HepG2 (cell line): Measurements from ENCODE around the gene EIF4E1B. TPM values are rescaled to one million over a fixed set of nuclear protein-coding genes. Genes with fewer than 3 reads are reported as not detected.

Source experiments
- ATAC-seq: fragments of 200-7000 bp; cut with Tn5 transposase; 3 replicates; pipeline ENCODE4 v1.9.1; 2020; ENCODE audit warnings: mild to moderate bottlenecking, moderate library complexity
- BruUV-seq: library from RNA; stranded (reverse); fragments of 400-500 nt; replicated peaks from 2 replicates; lab custom pipeline; 2021; lab: Mats Ljungman, UMichigan
- CTCF ChIA-PET: fragments of 300-600 bp; formaldehyde crosslinking; extraction: SDS; loops from one replicate; lab custom pipeline; 2021; ENCODE audit warnings: low total read pairs, inconsistent platforms, low intra/inter-chr PET ratio; lab: Yijun Ruan, JAX
- POLR2A ChIA-PET: fragments of 350-600 bp; sonication (Branson Sonifier 250); formaldehyde crosslinking; loops from one replicate; lab custom pipeline; 2020; ENCODE audit warnings: antibody characterized with exemption, inconsistent platforms; lab: Yijun Ruan, JAX
- DNase-seq: peaks from one replicate; pipeline ENCODE4 v3.0.0-alpha.2; 2015; ENCODE audit warnings: low spot score
- FAIRE-seq: peaks from 3 replicates; lab custom pipeline; 2011; peaks lifted over from hg19 to GRCh38; lab: Jason Lieb, UNC
- H2AFZ ChIP-seq: one replicate; pipeline ENCODE4 v1.6.1; 2011; ENCODE audit warnings: low read length, inconsistent platforms
- H3K27ac ChIP-seq: fragments of 300-600 bp; 3 replicates; pipeline ENCODE4 v1.8.0; 2011; ENCODE audit warnings: mixed run types, mild to moderate bottlenecking, mixed read lengths, low read length, inconsistent platforms; ENCODE audit not compliant: insufficient read depth; ENCODE audit errors: extremely low read length
- H3K27me3 ChIP-seq, 2 experiments: fragments of 200-600 bp in 1 of 2; 2 replicates in 1 of 2; 3 replicates in 1 of 2; pipeline versions ENCODE4 v1.6.0 to v1.8.0; 2011; ENCODE audit warnings: low read length in 2 of 2, mild to moderate bottlenecking in 2 of 2, moderate library complexity in 2 of 2, inconsistent platforms in 1 of 2; ENCODE audit not compliant: insufficient read depth in 2 of 2, control insufficient read depth in 1 of 2
- H3K36me3 ChIP-seq, 2 experiments: fragments of 200-600 bp in 1 of 2; replicated peaks in 1 of 2; 2 replicates in 1 of 2; 3 replicates in 1 of 2; pipeline versions ENCODE4 v1.5.1 to v1.8.0; 2011; ENCODE audit warnings: low read length in 2 of 2, inconsistent platforms in 1 of 2; ENCODE audit not compliant: insufficient read depth in 2 of 2, control insufficient read depth in 1 of 2
- H3K4me1 ChIP-seq: 2 replicates; pipeline ENCODE4 v1.5.1; 2012; ENCODE audit warnings: low read length, inconsistent platforms; ENCODE audit not compliant: insufficient read depth
- H3K4me2 ChIP-seq: 2 replicates; pipeline ENCODE4 v1.6.0; 2011; ENCODE audit warnings: low read depth, low read length, inconsistent platforms
- H3K4me3 ChIP-seq, 3 experiments: fragments of 200-600 bp in 1 of 3; sonication (generic), shearing (Covaris generic) in 1 of 3; replicated peaks in 1 of 3; 2 replicates each; pipeline ENCODE4 v1.5.1; 2011 to 2016; ENCODE audit warnings: low read length in 3 of 3, inconsistent platforms in 2 of 3, low read depth in 2 of 3, mild to moderate bottlenecking in 2 of 3, control low read depth in 1 of 3, mixed read lengths in 1 of 3; ENCODE audit not compliant: insufficient read depth in 1 of 3
- H3K79me2 ChIP-seq: one replicate; pipeline ENCODE4 v1.6.1; 2011; ENCODE audit warnings: low read length, inconsistent platforms; ENCODE audit not compliant: insufficient read depth
- H3K9ac ChIP-seq: 2 replicates; pipeline ENCODE4 v1.6.0; 2011; ENCODE audit warnings: mild to moderate bottlenecking, low read depth, low read length, inconsistent platforms; ENCODE audit not compliant: insufficient read depth
- H3K9me3 ChIP-seq: 2 replicates; pipeline ENCODE4 v1.5.1; 2012; ENCODE audit warnings: mild to moderate bottlenecking, low read length
- H4K20me1 ChIP-seq: 2 replicates; pipeline ENCODE4 v1.6.0; 2011; ENCODE audit warnings: inconsistent platforms, mild to moderate bottlenecking, low read length, moderate library complexity; ENCODE audit not compliant: insufficient read depth
- CBX5 ChIP-seq: sonication (generic); formaldehyde crosslinking; IDR thresholded peaks from 2 replicates; pipeline ENCODE4 v1.4.0; 2020; ENCODE audit warnings: missing genetic modification reagents, borderline replicate concordance
- ELF4 ChIP-seq: sonication (generic); formaldehyde crosslinking; IDR thresholded peaks from 2 replicates; pipeline ENCODE4 v1.5.0; 2020; ENCODE audit warnings: missing genetic modification reagents, mild to moderate bottlenecking, moderate library complexity, borderline replicate concordance
- TCF12 ChIP-seq, 2 experiments: fragments of 450-650 bp in 1 of 2; sonication (generic) in 1 of 2; formaldehyde crosslinking in 1 of 2; IDR thresholded peaks; 2 replicates each; pipeline versions ENCODE4 v1.6.1 to v1.8.0; 2017 to 2022; ENCODE audit warnings: antibody characterized with exemption in 1 of 2, mild to moderate bottlenecking in 1 of 2, missing genetic modification reagents in 1 of 2, moderate library complexity in 1 of 2
- ZFYVE20 ChIP-seq: sonication (generic); formaldehyde crosslinking; IDR thresholded peaks from 2 replicates; pipeline ENCODE4 v1.8.0; 2023; ENCODE audit warnings: low read depth, mild to moderate bottlenecking, moderate library complexity, missing genetic modification reagents, borderline replicate concordance
- WGBS: methylation state at CpG from one replicate; pipeline ENCODE4 v1.1.6; 2017; ENCODE audit warnings: low lambda C conversion rate; 5-methylcytosine and 5-hydroxymethylcytosine counted together
- in situ Hi-C: cut with HindIII; loops from 2 replicates; pipeline ENCODE4 v1.10.0; 2017; ENCODE audit warnings: low pct_unique_long_range_greater_than_20kb; ENCODE audit not compliant: extremely low pct_ligation_motif_present
- intact Hi-C: fragments of 100-400 bp; cut with micrococcal nuclease; formaldehyde crosslinking; loops from one replicate; pipeline ENCODE4 v1.10.0; 2022; ENCODE audit not compliant: unreplicated experiment
- polyA plus RNA-seq, 8 experiments: library from polyadenylated mRNA; depleted of rRNA in 3 of 8; stranded (reverse) in 7 of 8; unstranded in 1 of 8; fragments of >200 nt; fragmentation: Illumina TruSeq in 4 of 8; extraction: Trizol in 4 of 8; gene quantifications; 2 replicates each; pipeline versions ENCODE4 v1.2.1 to v1.2.3, GENCODE V29; 2011 to 2016; ENCODE audit warnings: low read depth in 4 of 8, missing spikeins in 1 of 8, mixed read lengths in 1 of 8; ENCODE audit not compliant: insufficient read depth in 1 of 8
- total RNA-seq, 5 experiments: library from RNA; depleted of rRNA; stranded (reverse); fragments of >200 nt; fragmentation: Illumina TruSeq; extraction: Trizol; gene quantifications; 2 replicates each; pipeline ENCODE4 v1.2.3, GENCODE V29; 2016; ENCODE audit warnings: low read depth in 1 of 5

Gene EIF4E1B
- total and polyA plus RNA-seq, 2 of the 13 experiments (the other 11 are each of a cell fraction or from before 2014, with no cell fraction given), result not detected

- TF ChIP-seq CBX5, result no peak
These were observed 40.0 kb downstream of the EIF4E1B start (continued) for GRCh38 chr5:176670449-176670848.

- in situ Hi-C loops, result no loop called here
- Histone ChIP-seq H2AFZ (no peak overlapping the region), H3K27me3 (peaks cover 1 to 8% of the 10 kb centered on the region in 2 experiments; a peak in 2 of 5 replicates), H3K36me3 (no peaks in the 10 kb centered on the region), H3K4me3 (no peak overlapping the region), H4K20me1 (no peaks in the 10 kb centered on the region), H3K27ac (no peak overlapping the region), H3K4me2 (no peak overlapping the region), H3K9me3 (no peaks in the 10 kb centered on the region), H3K79me2 (no peaks in the 10 kb centered on the region), H3K4me1 (peaks cover 11% of the 10 kb centered on the region)
- 31% methylated on average over 3 of the region's 4 CpGs for WGBS
- no TSS peak for BruUV-seq
- intact Hi-C loops, result no loop called here
- ATAC-seq (no peak), DNase-seq (no peak), FAIRE-seq (no peak)
- CTCF ChIA-PET, result no interaction called here
- no peak for TF ChIP-seq ELF4 (CRISPR knock-in tag)
- no peak for TF ChIP-seq TCF12 (IDR thresholded peaks at IDR 0.05)
- no peak for TF ChIP-seq TCF12 (CRISPR knock-in tag; IDR thresholded peaks at IDR 0.05)
- TF ChIP-seq, all 625 proteins: peak for 0
- no peak overlapping the region for H3K9ac ChIP-seq
- POLR2A ChIA-PET, result no interaction called here
These were observed 40.9 kb downstream of the EIF4E1B start for GRCh38 chr5:176671399-176671798.

GRCh38 chr5:176671890-176672747 is 41.6 kb downstream of the EIF4E1B start:
- DNase-seq (no peak), FAIRE-seq (no peak), ATAC-seq (no peak)
- no peak for TF ChIP-seq ZFYVE20 (CRISPR knock-in tag)
- Histone ChIP-seq H3K79me2 (no peaks in the 10 kb centered on the region), H3K27me3 (peaks cover 1 to 8% of the 10 kb centered on the region in 2 experiments; a peak in 2 of 5 replicates), H3K9ac (no peak overlapping the region), H3K4me1 (peaks cover 18% of the 10 kb centered on the region), H3K4me3 (no peak overlapping the region), H4K20me1 (no peaks in the 10 kb centered on the region), H3K4me2 (no peak overlapping the region), H3K9me3 (no peaks in the 10 kb centered on the region), H2AFZ (no peak overlapping the region), H3K27ac (no peak overlapping the region), H3K36me3 (no peaks in the 10 kb centered on the region)
- intact Hi-C loops, result no loop called here
- 22% methylated on average over 15 of the region's 18 CpGs for WGBS
- in situ Hi-C loops, result no loop called here
- POLR2A ChIA-PET, result no interaction called here
- BruUV-seq, result no TSS peak
- CTCF ChIA-PET, result no interaction called here
